Transverse colon (tissue), 4 donors: ENCODE results near the gene C5AR1. TPM values are rescaled to one million over a fixed set of nuclear protein-coding genes. Genes with fewer than 3 reads are reported as not detected.

ENCODE experiments used
- DNase-seq: peaks from one replicate; pipeline ENCODE4 v3.0.0-alpha.2; 2019
- H3K27ac ChIP-seq, 4 donors: fragments of 200-600 bp; sonication (generic); 2 replicates each; pipeline ENCODE4 v1.5.1; 2016 to 2018; ENCODE audit warnings: inconsistent platforms in 4 of 4
- H3K27me3 ChIP-seq: fragments of 200-600 bp; sonication (generic); 2 replicates; pipeline ENCODE4 v1.5.1; 2017; ENCODE audit warnings: inconsistent platforms
- H3K36me3 ChIP-seq, 4 donors: fragments of 200-600 bp; sonication (generic); 2 replicates each; pipeline ENCODE4 v1.5.1; 2017 to 2019; ENCODE audit warnings: inconsistent platforms in 4 of 4
- H3K4me1 ChIP-seq, 4 donors: fragments of 200-600 bp; sonication (generic); 2 replicates each; pipeline ENCODE4 v1.5.1; 2017 to 2020; ENCODE audit warnings: inconsistent platforms in 4 of 4
- H3K4me3 ChIP-seq, 4 donors: fragments of 200-600 bp; sonication (generic); 1 replicate in 1 of 4; 2 replicates in 3 of 4; pipeline versions ENCODE4 v1.5.1 to v1.6.1; 2017 to 2019; ENCODE audit warnings: inconsistent platforms in 4 of 4
- H3K9me3 ChIP-seq, 2 donors: fragments of 200-600 bp; sonication (generic); 2 replicates each; pipeline ENCODE4 v1.5.1; 2017 to 2019; ENCODE audit warnings: inconsistent platforms in 2 of 2
- EP300 ChIP-seq: sonication (generic); formaldehyde crosslinking; IDR thresholded peaks from one replicate; pipeline ENCODE4 v1.6.1; 2017; ENCODE audit warnings: antibody characterized with exemption, low read depth
- POLR2A ChIP-seq: fragments of 450-650 bp; IDR thresholded peaks from one replicate; pipeline ENCODE4 v1.6.1; 2016; ENCODE audit warnings: antibody characterized with exemption, mild to moderate bottlenecking, moderate library complexity
- POLR2AphosphoS5 ChIP-seq, 3 donors: sonication (generic); formaldehyde crosslinking; IDR thresholded peaks; one replicate each; pipeline ENCODE4 v1.6.1; 2016; ENCODE audit warnings: antibody characterized with exemption in 3 of 3
- WGBS, 2 donors: methylation state at CpG; one replicate each; pipeline ENCODE4 v1.1.5; 2018; ENCODE audit warnings: low coverage in 1 of 2; 5-methylcytosine and 5-hydroxymethylcytosine counted together
- in situ Hi-C, 4 donors: fragments of 200-750 bp; cut with MboI; loops; one replicate each; pipeline versions ENCODE4 v1.15.0 to v1.15.1; 2017; ENCODE audit warnings: low sequenced_read_pairs in 3 of 4, low pct_ligation_motif_present in 1 of 4, low pct_unique_long_range_greater_than_20kb in 1 of 4
- intact Hi-C: fragments of 100-400 bp; cut with DNase I; formaldehyde crosslinking; loops from one replicate; pipeline ENCODE4 v1.15.1; 2023; ENCODE audit warnings: low total_unique reads
- total RNA-seq, 4 donors: library from RNA; depleted of rRNA; stranded (reverse); fragments of >200 nt; gene quantifications; one replicate each; pipeline ENCODE4 v1.1.0, GENCODE V29; 2016
- TF ChIP-seq, protein P1 (sequence below), 5 experiments: fragments of 200-600 bp in 3 of 5; fragments of 450-650 bp in 2 of 5; sonication (generic) in 3 of 5; IDR thresholded peaks; 1 replicate in 2 of 5; 2 replicates in 3 of 5; pipeline ENCODE4 v1.5.1; 2016 to 2017; ENCODE audit warnings: antibody characterized with exemption in 5 of 5, inconsistent platforms in 3 of 5, mild to moderate bottlenecking in 2 of 5, moderate library complexity in 1 of 5

C5AR1 gene
- total RNA-seq, 4 donors from 2014 or later = 0.60 to 9.0 (median 5.3) TPM

GRCh38 chr19:47313754-47314295 is 4.2 kb downstream of the C5AR1 start:
- intact Hi-C loops = loop anchor here (10.0 kb wide), 1 partner anchor 71 kb away; no protein-coding TSS in a partner anchor

DNA sequence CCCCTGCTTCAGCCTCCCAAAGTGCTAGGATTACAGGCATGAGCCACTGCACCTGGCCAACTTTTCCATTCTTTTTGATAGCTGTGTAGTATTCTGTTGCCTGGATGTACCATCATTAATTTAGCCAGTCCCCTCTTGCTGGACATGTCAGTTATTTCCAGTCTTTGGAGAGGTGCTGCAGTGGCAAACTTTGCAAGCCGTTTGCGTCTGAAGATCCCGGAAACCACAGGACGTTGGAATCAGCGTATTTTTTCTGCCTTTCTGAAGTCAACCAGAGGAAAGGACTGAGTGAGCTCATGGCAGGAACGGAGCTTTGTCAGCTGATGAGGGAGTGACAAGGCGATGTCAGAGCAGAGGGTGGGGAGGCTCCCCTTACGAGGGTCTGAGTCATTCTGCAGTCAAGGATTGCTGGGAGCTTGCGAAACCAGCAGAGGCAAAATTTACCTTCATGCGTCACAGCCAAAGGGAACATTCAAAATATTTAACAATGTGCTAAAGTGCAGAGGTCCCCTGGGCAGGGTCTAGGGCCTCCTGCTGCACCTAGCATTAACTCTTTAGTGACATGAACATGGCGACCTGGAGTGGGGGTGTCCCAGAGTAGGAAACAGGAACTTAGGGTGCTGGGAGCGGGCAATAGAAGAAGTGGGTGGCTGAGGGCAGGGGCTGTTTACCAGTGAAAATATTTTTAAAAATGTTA is 5.6 kb downstream of the C5AR1 start:
- Histone ChIP-seq H3K4me1 (no peaks in the 10 kb centered on the region), H3K4me3 (no peak overlapping the region), H3K36me3 (no peaks in the 10 kb centered on the region), H3K27me3 (peaks cover 13% of the 10 kb centered on the region), H3K27ac (peak overlapping the region; percentile 13 to 35 (median 20)), H3K9me3 (no peaks in the 10 kb centered on the region)
- 35 to 36% methylated on average over 2 to 12 of the region's 12 CpGs for WGBS, 2 donors
- TF ChIP-seq EP300 (peak; percentile 61), POLR2A (no peak), POLR2AphosphoS5 (IDR thresholded peaks at IDR 0.05) (peak in 2 of 3 donors; percentile 15 to 42)
- TF ChIP-seq, protein P1, sequence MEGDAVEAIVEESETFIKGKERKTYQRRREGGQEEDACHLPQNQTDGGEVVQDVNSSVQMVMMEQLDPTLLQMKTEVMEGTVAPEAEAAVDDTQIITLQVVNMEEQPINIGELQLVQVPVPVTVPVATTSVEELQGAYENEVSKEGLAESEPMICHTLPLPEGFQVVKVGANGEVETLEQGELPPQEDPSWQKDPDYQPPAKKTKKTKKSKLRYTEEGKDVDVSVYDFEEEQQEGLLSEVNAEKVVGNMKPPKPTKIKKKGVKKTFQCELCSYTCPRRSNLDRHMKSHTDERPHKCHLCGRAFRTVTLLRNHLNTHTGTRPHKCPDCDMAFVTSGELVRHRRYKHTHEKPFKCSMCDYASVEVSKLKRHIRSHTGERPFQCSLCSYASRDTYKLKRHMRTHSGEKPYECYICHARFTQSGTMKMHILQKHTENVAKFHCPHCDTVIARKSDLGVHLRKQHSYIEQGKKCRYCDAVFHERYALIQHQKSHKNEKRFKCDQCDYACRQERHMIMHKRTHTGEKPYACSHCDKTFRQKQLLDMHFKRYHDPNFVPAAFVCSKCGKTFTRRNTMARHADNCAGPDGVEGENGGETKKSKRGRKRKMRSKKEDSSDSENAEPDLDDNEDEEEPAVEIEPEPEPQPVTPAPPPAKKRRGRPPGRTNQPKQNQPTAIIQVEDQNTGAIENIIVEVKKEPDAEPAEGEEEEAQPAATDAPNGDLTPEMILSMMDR (IDR thresholded peaks at IDR 0.05) = no peak
- intact Hi-C loops (loop anchor here (10.0 kb wide), 1 partner anchor 70 kb away; no protein-coding TSS in a partner anchor), in situ Hi-C loops (loop anchor here in 1 of 4 donors (25.0 kb wide), 1 partner anchor 397 kb away; the partner anchor contains the start of gene EHD2)
- peak; percentile 44 for DNase-seq

More at GRCh38 chr19:47313754-47314295, 4.2 kb downstream of the C5AR1 start:
- H3K4me1 ChIP-seq = no peaks in the 10 kb centered on the region
- no peaks in the 10 kb centered on the region for H3K36me3 ChIP-seq
- H3K4me3 ChIP-seq = no peak overlapping the region
- peak overlapping the region in 3 of 4 donors; percentile 2 to 36 (median 28) for H3K27ac ChIP-seq
- peaks cover 13% of the 10 kb centered on the region for H3K27me3 ChIP-seq
- 84 to 93% methylated on average over 5 to 10 of the region's 10 CpGs for WGBS, 2 donors
- no peak for DNase-seq
- in situ Hi-C loops = loop anchor here in 1 of 4 donors (25.0 kb wide), 1 partner anchor 398 kb away; the partner anchor contains the start of gene EHD2
- no peaks in the 10 kb centered on the region for H3K9me3 ChIP-seq
- TF ChIP-seq POLR2AphosphoS5 (IDR thresholded peaks at IDR 0.05) (no peak), POLR2A (no peak), EP300 (no peak)
- TF ChIP-seq, protein P1 (IDR thresholded peaks at IDR 0.05) = no peak

GRCh38 chr19:47316513-47316912 is 6.9 kb downstream of the C5AR1 start:
- Histone ChIP-seq H3K36me3 (no peaks in the 10 kb centered on the region), H3K27ac (no peak overlapping the region), H3K27me3 (peaks cover 5% of the 10 kb centered on the region), H3K4me1 (no peaks in the 10 kb centered on the region), H3K9me3 (no peaks in the 10 kb centered on the region), H3K4me3 (no peak overlapping the region)
- in situ Hi-C loops (loop anchor here in 1 of 4 donors (25.0 kb wide), 1 partner anchor 396 kb away; the partner anchor contains the start of gene EHD2), intact Hi-C loops (loop anchor here (10.0 kb wide), 1 partner anchor 68 kb away; no protein-coding TSS in a partner anchor)
- WGBS, 2 donors = 70 to 84% methylated on average over 2 to 4 of the region's 4 CpGs
- TF ChIP-seq POLR2A (no peak), EP300 (no peak), POLR2AphosphoS5 (IDR thresholded peaks at IDR 0.05) (no peak)
- TF ChIP-seq, protein P1 (IDR thresholded peaks at IDR 0.05) = no peak
- DNase-seq = no peak
